ENCODE measurements around the gene DLST.

The DLST gene

GRCh38 chr14:74934041-74934440, 52.3 kb downstream of the DLST start:
- no peak for TF ChIP-seq CTCF (conservative IDR thresholded peaks at IDR 0.05; ENCODE audit: low read length)
- no peak overlapping the region for H3K4me3 ChIP-seq (ENCODE audit: low read length)
- DNase-seq (ENCODE audit: low read depth): peak; percentile 42

- H3K4me3 ChIP-seq (ENCODE audit: low read length): no peak overlapping the region
- DNase-seq (ENCODE audit: low read depth): no peak
- TF ChIP-seq CTCF (conservative IDR thresholded peaks at IDR 0.05; ENCODE audit: low read length): no peak
Measured at GRCh38 chr14:74934476-74935359, 53.0 kb downstream of the DLST start.

GRCh38 chr14:74935360-74935680, 53.6 kb downstream of the DLST start:
- DNase-seq (ENCODE audit: low read depth): no peak
- no peak overlapping the region for H3K4me3 ChIP-seq (ENCODE audit: low read length)
- no peak for TF ChIP-seq CTCF (conservative IDR thresholded peaks at IDR 0.05; ENCODE audit: low read length)

GRCh38 chr14:74936151-74936550, 54.4 kb downstream of the DLST start:
- TF ChIP-seq CTCF (conservative IDR thresholded peaks at IDR 0.05; ENCODE audit: low read length): no peak
- no peak for DNase-seq (ENCODE audit: low read depth)
- H3K4me3 ChIP-seq (ENCODE audit: low read length): no peak overlapping the region

GRCh38 chr14:74936731-74937130, 55.0 kb downstream of the DLST start:
- H3K4me3 ChIP-seq (ENCODE audit: low read length): no peak overlapping the region
- DNase-seq (ENCODE audit: low read depth): no peak
- no peak for TF ChIP-seq CTCF (conservative IDR thresholded peaks at IDR 0.05; ENCODE audit: low read length)

GRCh38 chr14:74937171-74937570, 55.5 kb downstream of the DLST start:
- no peak for TF ChIP-seq CTCF (conservative IDR thresholded peaks at IDR 0.05; ENCODE audit: low read length)
- no peak overlapping the region for H3K4me3 ChIP-seq (ENCODE audit: low read length)
- DNase-seq (ENCODE audit: low read depth): no peak

Measured in AG10803 (cell line).